Measurements from ENCODE around the gene RBM4B. TPM values are rescaled to one million over a fixed set of nuclear protein-coding genes. Genes with fewer than 3 reads are reported as not detected.

Gene RBM4B, protein sequence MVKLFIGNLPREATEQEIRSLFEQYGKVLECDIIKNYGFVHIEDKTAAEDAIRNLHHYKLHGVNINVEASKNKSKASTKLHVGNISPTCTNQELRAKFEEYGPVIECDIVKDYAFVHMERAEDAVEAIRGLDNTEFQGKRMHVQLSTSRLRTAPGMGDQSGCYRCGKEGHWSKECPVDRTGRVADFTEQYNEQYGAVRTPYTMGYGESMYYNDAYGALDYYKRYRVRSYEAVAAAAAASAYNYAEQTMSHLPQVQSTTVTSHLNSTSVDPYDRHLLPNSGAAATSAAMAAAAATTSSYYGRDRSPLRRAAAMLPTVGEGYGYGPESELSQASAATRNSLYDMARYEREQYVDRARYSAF
- 16.9 and 28.0 TPM in 2 replicates for total RNA-seq

DNA sequence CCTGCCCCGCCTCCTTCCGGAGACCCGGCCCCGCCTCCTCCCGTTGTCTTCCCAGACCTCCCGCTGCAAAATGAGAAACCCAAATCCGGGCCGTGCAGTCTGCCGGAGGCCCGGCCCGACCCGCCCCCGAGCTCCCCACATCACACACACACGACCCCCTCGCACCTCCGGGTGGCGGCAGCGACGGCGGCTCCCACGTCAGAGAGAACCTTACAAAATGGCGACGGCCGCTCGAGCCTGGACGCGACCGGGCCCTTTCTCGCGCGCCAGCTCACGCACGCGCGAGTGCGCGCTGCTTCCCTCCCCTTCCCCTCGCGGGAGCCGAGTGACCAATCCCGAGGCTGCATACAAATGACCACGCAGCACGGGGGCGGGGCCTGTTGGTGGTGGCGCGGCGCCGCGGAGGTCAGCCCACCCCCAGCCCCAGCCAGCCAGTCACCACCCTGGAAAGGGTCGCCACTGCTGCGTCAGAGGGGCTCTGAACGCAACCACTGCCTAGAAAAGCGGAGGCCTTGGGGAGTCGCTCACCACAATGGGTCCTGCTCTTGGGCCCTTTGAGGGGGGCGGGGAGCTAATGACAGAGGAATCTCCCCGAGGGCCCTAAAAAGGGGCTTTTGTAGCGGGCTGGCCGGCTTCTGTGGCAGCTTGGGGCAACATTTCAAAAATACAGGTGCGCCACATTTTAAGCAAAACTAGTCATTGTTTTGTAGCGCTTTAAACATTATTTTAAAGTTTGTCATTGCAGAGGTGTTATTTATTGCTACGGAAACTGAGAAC lies at the start of gene RBM4B:
Gene RBM4B, minus strand, starts transcription at position 289 of the 777 bp plus-strand sequence. CDS start 808 bp downstream, outside the sequence.

DNA sequence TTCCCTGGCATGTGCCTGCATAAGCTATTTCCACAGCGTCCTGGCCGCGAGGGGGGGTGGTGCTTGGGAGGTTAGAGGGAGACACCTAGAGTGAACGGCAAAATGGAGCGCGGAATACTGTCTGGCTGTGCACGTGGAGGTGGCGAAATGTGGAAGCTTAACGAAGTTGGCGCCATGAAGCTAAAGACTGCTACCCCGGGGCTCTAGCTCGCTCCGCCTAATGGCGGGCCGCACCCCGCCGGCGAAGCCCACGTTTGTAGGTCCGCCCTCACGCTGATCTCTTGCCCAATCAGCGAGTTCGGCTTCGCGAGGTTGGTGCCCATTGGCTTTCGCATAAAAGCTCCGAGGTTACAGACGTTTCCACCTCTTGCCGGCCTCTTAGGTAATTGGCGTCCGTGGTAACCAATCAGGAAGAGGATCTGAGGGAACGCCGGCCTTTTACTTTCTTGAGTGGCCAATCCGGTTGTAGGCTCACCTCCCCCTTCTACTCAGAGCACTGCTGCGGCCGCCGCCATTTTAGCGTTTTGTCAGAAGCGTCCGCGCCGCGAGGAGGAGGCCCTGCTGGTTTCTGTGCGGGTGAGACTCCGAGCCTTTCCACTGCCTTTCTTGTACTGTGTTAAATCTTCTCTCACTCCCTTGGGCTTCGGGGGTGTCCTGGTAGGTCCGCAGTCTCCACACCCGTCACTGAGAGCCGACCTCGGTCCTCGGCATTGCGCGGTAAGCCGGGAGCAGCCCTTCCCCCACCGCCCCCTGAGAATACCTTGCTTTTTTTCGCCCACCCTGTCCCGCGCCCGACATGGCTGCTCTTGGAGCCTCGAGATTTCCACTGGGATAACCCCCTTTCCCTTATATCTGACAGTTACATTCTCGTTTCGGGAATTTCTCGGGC lies 39.3 kb downstream of the RBM4B start, which contains the start of gene RBM4:
Gene RBM4, plus strand, starts transcription at position 527 of the 889 bp plus-strand sequence. CDS start 1,009 bp downstream, outside the sequence.

GRCh38 chr11:66616379-66617154 lies 61.1 kb downstream of the RBM4B start, which contains the start of gene RBM14:
Gene RBM14 (plus strand): TSS chr11:66616630. CDS start chr11:66616721, 91 bp downstream.

Other genes starting within 250 kb of the RBM4B start
- gene MRPL11, start 239.0 kb downstream of the RBM4B start, total RNA-seq: 27.9 and 47.7 TPM in 2 replicates
- 6.7 and 18.6 TPM in 2 replicates for gene PELI3, start 211.0 kb downstream of the RBM4B start, total RNA-seq
- gene DPP3, start 197.5 kb downstream of the RBM4B start, total RNA-seq: 24.2 and 52.5 TPM in 2 replicates
- gene BBS1, start 167.3 kb downstream of the RBM4B start, total RNA-seq: 16.3 and 33.3 TPM in 2 replicates
- 9.4 and 12.4 TPM in 2 replicates for gene ZDHHC24, start 131.8 kb downstream of the RBM4B start, total RNA-seq
- gene ACTN3, start 131.0 kb downstream of the RBM4B start, total RNA-seq: under 0.01 and 0.28 TPM in 2 replicates
- gene CTSF, start 109.3 kb downstream of the RBM4B start, total RNA-seq: 11.7 and 53.0 TPM in 2 replicates
- gene CCDC87, start 84.8 kb downstream of the RBM4B start, total RNA-seq: 0.19 and 0.28 TPM in 2 replicates
- gene CCS, start 84.7 kb downstream of the RBM4B start, total RNA-seq: 42.4 and 43.7 TPM in 2 replicates
- gene RBM14, start 61.3 kb downstream of the RBM4B start, total RNA-seq: 30.5 and 33.3 TPM in 2 replicates
- gene RBM4, start 39.2 kb downstream of the RBM4B start, total RNA-seq: 62.6 and 159 TPM in 2 replicates
- gene SPTBN2, start 51.3 kb upstream of the RBM4B start, total RNA-seq: 3.3 and 13.8 TPM in 2 replicates
- gene RCE1, start 165.6 kb upstream of the RBM4B start, total RNA-seq: 12.4 and 16.9 TPM in 2 replicates
- gene LRFN4, start 179.2 kb upstream of the RBM4B start, total RNA-seq: 11.6 and 19.2 TPM in 2 replicates

All from regular cardiac myocyte (primary cell).